ENCODE measurements around the gene MYCBP2.

The MYCBP2 gene

DNA sequence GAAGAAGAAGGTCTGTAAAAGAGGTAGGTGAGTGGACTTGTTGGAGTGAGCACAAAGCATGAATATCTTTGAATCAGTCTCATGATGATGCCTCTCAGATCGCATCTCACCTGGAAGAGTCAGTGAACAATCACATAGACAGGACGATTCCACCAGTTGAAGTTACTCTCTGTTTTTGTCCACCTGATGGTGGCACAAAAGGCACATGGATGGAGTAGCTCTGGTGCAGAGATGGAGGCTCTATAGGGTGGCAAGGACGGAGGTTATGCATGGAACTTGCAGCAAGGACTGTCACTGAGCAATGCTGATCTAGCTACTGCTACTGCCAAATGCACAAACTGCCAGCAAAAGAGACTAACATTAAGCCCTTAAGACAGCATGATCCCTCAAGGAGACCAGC lies 10.3 kb upstream of the MYCBP2 start:
- 92% methylated on average over 3 of the region's 3 CpGs for WGBS
- H3K9ac ChIP-seq (ENCODE audit: low read depth, low read length): no peak overlapping the region
- H3K4me3 ChIP-seq (ENCODE audit: low read length): no peak overlapping the region
- H3K4me1 ChIP-seq (ENCODE audit: insufficient read depth, low read length): no peaks in the 10 kb centered on the region
- H3K36me3 ChIP-seq (ENCODE audit: insufficient read depth, low read length): no peaks in the 10 kb centered on the region
- no peaks in the 10 kb centered on the region for H3K27me3 ChIP-seq (ENCODE audit: insufficient read depth, low read length)
- no peak overlapping the region for H3K27ac ChIP-seq (ENCODE audit: low read depth, low read length)
- no peaks in the 10 kb centered on the region for H3K9me3 ChIP-seq (ENCODE audit: insufficient read depth, low read depth, low read length)

DNA sequence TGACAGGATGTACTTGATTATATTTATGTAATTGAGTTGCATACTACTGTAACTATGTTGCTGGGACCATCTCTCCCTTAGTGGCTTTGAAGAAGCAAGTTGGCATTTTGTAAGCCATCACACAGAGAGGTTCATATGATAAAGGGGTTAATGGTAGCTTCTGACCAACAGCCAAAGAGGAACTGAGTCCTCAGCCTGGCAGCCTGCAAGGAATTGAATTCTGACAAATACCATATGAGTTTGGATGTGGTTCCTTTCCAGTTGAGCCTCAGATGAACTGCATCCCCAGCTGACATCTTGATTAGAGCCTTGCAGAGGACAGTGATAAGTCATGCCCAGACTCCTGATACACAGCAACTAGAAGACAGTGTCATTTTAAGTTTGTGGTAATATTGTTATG lies 8.6 kb upstream of the MYCBP2 start:
- no peak overlapping the region for H3K27ac ChIP-seq (ENCODE audit: low read depth, low read length)
- no peaks in the 10 kb centered on the region for H3K9me3 ChIP-seq (ENCODE audit: insufficient read depth, low read depth, low read length)
- no peak overlapping the region for H3K4me3 ChIP-seq (ENCODE audit: low read length)
- H3K36me3 ChIP-seq (ENCODE audit: insufficient read depth, low read length): no peaks in the 10 kb centered on the region
- H3K4me1 ChIP-seq (ENCODE audit: insufficient read depth, low read length): peaks cover 2% of the 10 kb centered on the region; the same call in 1 of the 2 replicates
- peaks cover 4% of the 10 kb centered on the region; the same call in 1 of the 2 replicates for H3K27me3 ChIP-seq (ENCODE audit: insufficient read depth, low read length)
- H3K9ac ChIP-seq (ENCODE audit: low read depth, low read length): no peak overlapping the region

DNA sequence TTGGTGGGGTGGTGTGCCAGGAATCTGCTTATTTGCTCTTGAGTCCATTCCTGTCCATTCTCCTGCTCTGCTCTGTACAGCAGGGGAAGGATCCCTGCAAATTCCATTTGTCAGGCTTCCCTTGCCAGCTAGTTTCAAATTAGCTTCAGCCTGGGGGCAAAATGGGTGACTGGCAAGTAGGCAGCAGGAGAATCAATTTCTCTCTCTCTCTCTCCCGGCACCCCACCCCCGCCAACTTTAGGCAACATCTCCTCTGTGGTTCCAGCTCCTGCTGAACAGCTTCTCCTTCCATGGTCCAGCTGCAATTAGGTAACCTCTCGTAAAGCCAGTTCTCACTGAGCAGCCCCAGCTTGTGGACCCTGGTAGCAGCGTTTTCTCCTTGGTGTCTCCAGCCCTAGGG lies 6.7 kb upstream of the MYCBP2 start:
- H3K9ac ChIP-seq (ENCODE audit: low read depth, low read length): no peak overlapping the region
- H3K9me3 ChIP-seq (ENCODE audit: insufficient read depth, low read depth, low read length): no peaks in the 10 kb centered on the region
- peaks cover 10% of the 10 kb centered on the region for H3K4me1 ChIP-seq (ENCODE audit: insufficient read depth, low read length)
- no peak overlapping the region for H3K27ac ChIP-seq (ENCODE audit: low read depth, low read length)
- 86% methylated on average over 4 of the region's 4 CpGs for WGBS
- H3K27me3 ChIP-seq (ENCODE audit: insufficient read depth, low read length): peaks cover 9% of the 10 kb centered on the region
- no peaks in the 10 kb centered on the region for H3K36me3 ChIP-seq (ENCODE audit: insufficient read depth, low read length)
- H3K4me3 ChIP-seq (ENCODE audit: low read length): no peak overlapping the region

DNA sequence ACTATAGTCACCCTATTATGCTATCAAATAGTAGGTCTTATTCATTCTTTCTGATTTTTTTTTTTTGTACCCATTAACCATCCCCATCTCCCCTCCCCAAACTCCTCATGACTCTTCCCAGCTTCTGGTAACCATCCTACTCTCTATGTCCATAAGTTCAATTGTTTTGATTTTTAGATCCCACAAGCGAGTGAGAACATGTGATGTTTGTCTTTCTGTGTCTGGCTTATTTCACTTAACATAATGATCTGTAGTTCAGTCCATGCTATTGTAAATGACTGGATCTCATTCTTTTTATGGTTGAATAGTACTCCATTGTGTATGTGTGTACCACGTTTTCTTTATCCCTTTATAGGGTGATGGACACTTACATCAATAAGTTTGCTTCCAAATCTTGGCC lies 4.5 kb upstream of the MYCBP2 start:
- WGBS: 100% methylated on average over 1 of the region's 2 CpGs
- Histone ChIP-seq H3K9ac (ENCODE audit: low read depth, low read length) (no peak overlapping the region), H3K4me3 (ENCODE audit: low read length) (no peak overlapping the region), H3K27me3 (ENCODE audit: insufficient read depth, low read length) (peaks cover 24% of the 10 kb centered on the region), H3K27ac (ENCODE audit: low read depth, low read length) (no peak overlapping the region), H3K9me3 (ENCODE audit: insufficient read depth, low read depth, low read length) (no peaks in the 10 kb centered on the region), H3K4me1 (ENCODE audit: insufficient read depth, low read length) (peaks cover 18% of the 10 kb centered on the region), H3K36me3 (ENCODE audit: insufficient read depth, low read length) (no peaks in the 10 kb centered on the region)

DNA sequence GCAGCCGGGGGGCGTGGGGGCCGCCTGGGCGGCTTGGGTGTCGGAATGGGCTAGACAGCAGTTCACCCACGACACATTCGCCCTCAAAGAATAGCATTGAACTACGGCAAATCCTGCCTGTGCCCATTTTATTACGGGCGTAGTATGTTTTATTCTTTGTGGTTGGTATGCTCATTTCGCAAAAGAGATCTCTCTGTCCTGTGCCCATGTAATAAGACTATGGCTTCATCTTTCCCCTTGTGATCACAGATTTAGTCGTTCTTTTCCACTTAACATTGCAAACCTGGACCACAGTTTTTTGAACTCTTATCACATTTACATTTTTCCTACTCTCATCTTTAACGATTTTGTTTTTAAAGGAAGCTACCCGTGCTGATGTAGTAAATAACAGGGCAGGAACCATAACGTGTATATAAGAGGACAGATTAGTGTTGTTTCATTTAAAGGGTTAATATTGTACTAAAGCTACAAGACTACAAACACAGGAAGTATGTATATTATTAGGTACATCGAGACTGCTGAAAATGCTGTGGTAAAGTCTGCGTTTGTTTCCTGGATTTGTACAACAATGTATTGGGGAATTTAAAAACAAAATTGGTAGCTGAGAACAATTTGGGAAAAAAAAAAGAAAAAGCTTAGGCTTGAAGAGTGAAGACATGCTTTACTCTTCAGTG lies 3.2 kb upstream of the MYCBP2 start:
- H3K9ac ChIP-seq (ENCODE audit: low read depth, low read length): peak overlapping the region; percentile 45
- H3K9me3 ChIP-seq (ENCODE audit: insufficient read depth, low read depth, low read length): no peaks in the 10 kb centered on the region
- WGBS: 7% methylated on average over 13 of the region's 17 CpGs
- peaks cover 35% of the 10 kb centered on the region for H3K27me3 ChIP-seq (ENCODE audit: insufficient read depth, low read length)
- H3K27ac ChIP-seq (ENCODE audit: low read depth, low read length): no peak overlapping the region
- H3K36me3 ChIP-seq (ENCODE audit: insufficient read depth, low read length): no peaks in the 10 kb centered on the region
- H3K4me3 ChIP-seq (ENCODE audit: low read length): peak overlapping the region; percentile 95
- H3K4me1 ChIP-seq (ENCODE audit: insufficient read depth, low read length): peaks cover 27% of the 10 kb centered on the region

DNA sequence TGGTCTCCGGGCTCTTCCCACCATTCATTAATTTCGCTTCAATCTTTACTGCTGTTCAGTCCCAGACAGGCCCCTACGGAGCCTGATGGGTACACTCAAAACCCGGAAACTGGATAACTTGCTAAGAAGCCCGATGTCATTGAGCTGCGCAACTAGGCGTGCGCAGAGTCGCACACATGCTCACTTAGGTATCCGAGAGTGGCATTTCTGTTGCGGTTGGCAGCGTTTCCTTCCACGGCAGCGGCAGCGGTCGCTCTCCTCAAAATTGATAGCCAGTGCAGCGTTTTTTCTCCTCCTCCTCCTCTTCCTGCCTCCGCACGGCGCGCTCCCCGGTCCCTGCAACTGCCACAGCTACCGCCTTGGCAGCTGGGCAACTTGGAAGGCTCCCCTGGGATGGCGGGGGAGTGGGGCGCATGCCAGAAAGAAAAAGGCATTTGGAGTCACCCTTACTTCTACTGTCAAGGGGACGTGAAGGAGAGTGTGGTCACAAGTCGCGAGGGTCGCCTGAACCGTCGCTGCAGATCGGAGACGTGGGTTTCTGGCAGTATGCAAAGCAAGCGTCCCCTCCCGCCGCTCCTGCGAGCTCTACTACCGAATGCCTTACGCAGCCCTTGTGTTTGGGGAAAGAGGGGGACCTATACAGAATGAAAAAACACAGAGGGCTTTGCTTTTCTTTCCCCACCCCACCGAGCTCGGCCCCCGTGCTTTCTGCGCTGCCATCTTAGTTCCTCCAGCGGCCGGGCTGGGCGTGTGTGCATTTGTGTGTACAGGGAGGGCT lies 2.4 kb upstream of the MYCBP2 start:
- peak overlapping the region; percentile 45 for H3K9ac ChIP-seq (ENCODE audit: low read depth, low read length)
- WGBS: under 1% methylated on average over 45 of the region's 46 CpGs
- peaks cover 28% of the 10 kb centered on the region for H3K4me1 ChIP-seq (ENCODE audit: insufficient read depth, low read length)
- peak overlapping the region; percentile 95 for H3K4me3 ChIP-seq (ENCODE audit: low read length)
- H3K36me3 ChIP-seq (ENCODE audit: insufficient read depth, low read length): no peaks in the 10 kb centered on the region
- peaks cover 35% of the 10 kb centered on the region for H3K27me3 ChIP-seq (ENCODE audit: insufficient read depth, low read length)
- no peaks in the 10 kb centered on the region for H3K9me3 ChIP-seq (ENCODE audit: insufficient read depth, low read depth, low read length)
- H3K27ac ChIP-seq (ENCODE audit: low read depth, low read length): no peak overlapping the region

DNA sequence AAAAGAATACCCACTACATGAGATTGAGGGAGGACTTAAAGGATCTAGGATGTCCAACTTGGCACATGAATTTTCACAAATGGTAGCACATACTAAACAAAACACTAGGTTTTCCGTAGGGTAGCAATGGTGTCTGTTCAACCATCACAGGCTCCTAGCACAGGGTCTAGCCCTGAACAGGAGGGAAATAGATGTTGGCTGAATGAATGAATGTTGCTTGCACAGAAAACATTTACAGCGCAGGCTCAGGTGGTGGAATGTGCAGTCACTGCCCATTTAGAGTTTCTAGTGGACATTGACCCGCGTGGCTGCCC lies 1.9 kb upstream of the MYCBP2 start:
- peak overlapping the region; percentile 95 for H3K4me3 ChIP-seq (ENCODE audit: low read length)
- H3K9ac ChIP-seq (ENCODE audit: low read depth, low read length): no peak overlapping the region
- peaks cover 35% of the 10 kb centered on the region for H3K27me3 ChIP-seq (ENCODE audit: insufficient read depth, low read length)
- H3K36me3 ChIP-seq (ENCODE audit: insufficient read depth, low read length): no peaks in the 10 kb centered on the region
- no peaks in the 10 kb centered on the region for H3K9me3 ChIP-seq (ENCODE audit: insufficient read depth, low read depth, low read length)
- 8% methylated on average over 4 of the region's 4 CpGs for WGBS
- H3K4me1 ChIP-seq (ENCODE audit: insufficient read depth, low read length): peaks cover 28% of the 10 kb centered on the region
- no peak overlapping the region for H3K27ac ChIP-seq (ENCODE audit: low read depth, low read length)

DNA sequence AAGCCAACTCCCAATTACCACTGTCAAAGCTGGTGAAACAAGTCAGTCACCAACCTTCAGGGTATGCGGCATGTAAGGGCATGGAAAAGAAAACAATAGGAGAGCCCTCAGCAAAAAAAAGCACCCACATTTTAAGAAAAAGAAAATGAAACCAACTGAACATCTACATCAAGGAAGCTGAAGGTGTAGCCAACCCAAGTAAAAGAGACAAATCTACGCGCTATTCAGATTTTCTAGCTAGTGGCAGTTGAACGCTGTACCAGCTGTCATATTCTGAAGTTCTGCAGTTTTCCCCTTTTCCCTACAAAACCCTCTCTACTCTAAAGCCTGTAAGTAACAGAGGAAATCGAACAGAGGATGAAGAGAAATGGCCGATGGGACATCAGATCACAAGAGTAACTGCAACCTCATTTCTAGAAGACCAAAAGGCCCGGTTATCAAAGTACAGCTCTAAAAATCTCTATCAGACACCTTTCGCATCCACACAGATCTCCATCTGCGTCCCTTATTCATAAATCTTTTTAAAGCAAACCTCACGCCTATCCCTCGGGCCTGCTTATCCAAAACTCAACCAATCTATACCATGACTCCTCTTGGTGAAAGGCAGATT lies 1.4 kb downstream of the MYCBP2 start:
- peaks cover 26% of the 10 kb centered on the region for H3K4me1 ChIP-seq (ENCODE audit: insufficient read depth, low read length)
- no peaks in the 10 kb centered on the region for H3K36me3 ChIP-seq (ENCODE audit: insufficient read depth, low read length)
- H3K27ac ChIP-seq (ENCODE audit: low read depth, low read length): no peak overlapping the region
- peak overlapping the region; percentile 90 for H3K4me3 ChIP-seq (ENCODE audit: low read length)
- peaks cover 30% of the 10 kb centered on the region for H3K27me3 ChIP-seq (ENCODE audit: insufficient read depth, low read length)
- H3K9me3 ChIP-seq (ENCODE audit: insufficient read depth, low read depth, low read length): no peaks in the 10 kb centered on the region
- H3K9ac ChIP-seq (ENCODE audit: low read depth, low read length): no peak overlapping the region; the same call in 1 of the 2 replicates
- 39% methylated on average over 11 of the region's 11 CpGs for WGBS

DNA sequence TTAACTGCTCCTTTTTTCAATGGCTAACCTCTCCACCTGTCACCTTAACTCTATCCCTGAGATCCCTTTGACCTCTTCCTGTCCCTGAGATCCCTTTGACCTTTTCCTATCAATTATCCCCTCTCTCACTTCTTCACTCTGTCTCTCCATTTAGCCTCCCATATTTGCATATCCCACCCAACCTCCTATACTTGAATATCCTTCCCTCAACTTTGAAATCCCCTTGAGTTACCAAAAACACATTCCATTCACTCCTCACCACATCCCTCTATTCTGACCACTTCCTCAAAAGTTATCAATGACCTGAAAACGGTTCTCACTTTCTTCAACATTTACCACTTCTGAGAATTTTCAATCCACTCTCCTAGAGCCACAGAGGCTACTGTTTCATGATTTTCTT lies 3.0 kb downstream of the MYCBP2 start:
- Histone ChIP-seq H3K36me3 (ENCODE audit: insufficient read depth, low read length) (no peaks in the 10 kb centered on the region), H3K27ac (ENCODE audit: low read depth, low read length) (no peak overlapping the region), H3K9me3 (ENCODE audit: insufficient read depth, low read depth, low read length) (no peaks in the 10 kb centered on the region), H3K4me1 (ENCODE audit: insufficient read depth, low read length) (peaks cover 21% of the 10 kb centered on the region), H3K9ac (ENCODE audit: low read depth, low read length) (no peak overlapping the region), H3K4me3 (ENCODE audit: low read length) (no peak overlapping the region), H3K27me3 (ENCODE audit: insufficient read depth, low read length) (peaks cover 28% of the 10 kb centered on the region)
- 54% methylated on average over 1 of the region's 1 CpG for WGBS

DNA sequence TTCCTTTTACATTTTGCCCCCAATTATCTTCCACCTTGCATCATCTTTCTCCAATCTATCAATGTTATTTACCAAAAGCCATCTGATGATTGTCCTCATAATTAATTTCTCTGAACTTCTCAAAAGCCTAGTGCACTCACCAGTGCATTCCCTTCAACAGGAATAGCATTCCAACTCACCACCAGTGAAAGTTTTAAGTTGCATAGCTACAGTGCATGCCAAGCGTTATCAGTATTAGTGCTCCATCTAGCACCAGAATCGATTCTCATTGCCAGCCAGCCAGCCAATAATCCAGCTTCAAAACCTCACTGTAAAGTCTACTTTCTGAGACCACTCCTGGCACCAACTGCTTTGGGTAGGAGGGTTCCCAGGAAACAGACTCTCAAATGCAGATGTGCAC lies 7.4 kb downstream of the MYCBP2 start:
- no peaks in the 10 kb centered on the region for H3K27me3 ChIP-seq (ENCODE audit: insufficient read depth, low read length)
- 92% methylated on average over 2 of the region's 2 CpGs for WGBS
- no peaks in the 10 kb centered on the region for H3K36me3 ChIP-seq (ENCODE audit: insufficient read depth, low read length)
- no peak overlapping the region for H3K9ac ChIP-seq (ENCODE audit: low read depth, low read length)
- no peak overlapping the region for H3K27ac ChIP-seq (ENCODE audit: low read depth, low read length)
- no peaks in the 10 kb centered on the region for H3K9me3 ChIP-seq (ENCODE audit: insufficient read depth, low read depth, low read length)
- no peak overlapping the region for H3K4me3 ChIP-seq (ENCODE audit: low read length)
- H3K4me1 ChIP-seq (ENCODE audit: insufficient read depth, low read length): no peaks in the 10 kb centered on the region

DNA sequence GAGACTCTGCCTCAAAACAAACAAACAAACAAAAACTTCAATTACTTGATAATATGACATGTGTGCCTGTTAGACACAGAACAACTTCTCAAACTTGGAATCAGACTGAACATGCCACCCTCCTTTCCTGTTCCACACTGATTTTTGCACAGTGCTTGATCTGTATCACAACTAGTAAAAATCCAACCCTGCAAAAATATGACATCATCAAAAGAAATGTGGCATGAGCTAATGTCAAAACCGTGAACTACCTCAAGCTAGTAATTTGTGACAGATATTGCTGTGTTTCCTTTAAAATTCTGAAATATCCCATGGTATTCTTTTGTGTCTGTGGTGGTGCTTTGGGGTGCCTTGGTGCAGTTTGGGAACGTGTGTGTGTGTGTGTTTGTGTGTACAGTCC lies 8.2 kb downstream of the MYCBP2 start:
- 89% methylated on average over 2 of the region's 2 CpGs for WGBS
- Histone ChIP-seq H3K9ac (ENCODE audit: low read depth, low read length) (no peak overlapping the region), H3K4me1 (ENCODE audit: insufficient read depth, low read length) (peaks cover 1% of the 10 kb centered on the region; the same call in 1 of the 2 replicates), H3K27me3 (ENCODE audit: insufficient read depth, low read length) (no peaks in the 10 kb centered on the region), H3K4me3 (ENCODE audit: low read length) (no peak overlapping the region), H3K36me3 (ENCODE audit: insufficient read depth, low read length) (no peaks in the 10 kb centered on the region), H3K27ac (ENCODE audit: low read depth, low read length) (no peak overlapping the region), H3K9me3 (ENCODE audit: insufficient read depth, low read depth, low read length) (no peaks in the 10 kb centered on the region)

Measured in HUES64 (cell line).